Stimulated activated CD4-positive, alpha-beta T cell treated with anti-CD3 and anti-CD28 coated beads, Interleukin-4, amount 100 ng/mL, for 48 hours (primary cell): Measurements from ENCODE around the gene GALR3.

Source experiments
- DNase-seq, 2 donors: peaks; one replicate each; pipeline ENCODE4 v3.0.0-alpha.2; 2020; ENCODE audit warnings: low read depth in 2 of 2

The GALR3 gene

GRCh38 chr22:37824674-37825641 is 1.8 kb downstream of the GALR3 start:
- no peak for DNase-seq

- DNase-seq, result no peak
Observed at GRCh38 chr22:37827056-37827455, 3.9 kb downstream of the GALR3 start.

- no peak for DNase-seq
Observed at GRCh38 chr22:37830093-37830842, 7.1 kb downstream of the GALR3 start.

GRCh38 chr22:37831472-37831871 is 8.3 kb downstream of the GALR3 start:
- no peak for DNase-seq

- no peak for DNase-seq
Observed at GRCh38 chr22:37832022-37832857, 9.1 kb downstream of the GALR3 start.

GRCh38 chr22:37842015-37842793 is 19.0 kb downstream of the GALR3 start:
- no peak for DNase-seq

GRCh38 chr22:37843741-37844089 is 20.5 kb downstream of the GALR3 start:
- DNase-seq, result peak; percentile 43 to 44

- DNase-seq, result no peak
Observed at GRCh38 chr22:37844904-37845329, 21.7 kb downstream of the GALR3 start.

GRCh38 chr22:37846433-37846832 is 23.3 kb downstream of the GALR3 start:
- DNase-seq, result no peak

GRCh38 chr22:37848587-37849088 is 25.5 kb downstream of the GALR3 start:
- DNase-seq, result no peak

- DNase-seq, result peak; percentile 83 to 90
Observed at GRCh38 chr22:37849089-37849751, 26.0 kb downstream of the GALR3 start, which contains the start of gene EIF3L. Gene EIF3L, plus strand, starts transcription at chr22:37849419. Its CDS starts 31 bp downstream, at chr22:37849450.

GRCh38 chr22:37850801-37851200 is 27.6 kb downstream of the GALR3 start:
- DNase-seq, result no peak

GRCh38 chr22:37852418-37852817 is 29.2 kb downstream of the GALR3 start:
- no peak for DNase-seq

GRCh38 chr22:37854946-37855345 is 31.8 kb downstream of the GALR3 start:
- no peak for DNase-seq

GRCh38 chr22:37855462-37855861 is 32.3 kb downstream of the GALR3 start:
- no peak for DNase-seq

GRCh38 chr22:37860796-37861421 is 37.7 kb downstream of the GALR3 start:
- DNase-seq, result no peak

GRCh38 chr22:37862570-37863325 is 39.6 kb downstream of the GALR3 start:
- no peak for DNase-seq

- DNase-seq, result no peak
Observed at GRCh38 chr22:37865510-37865909, 42.3 kb downstream of the GALR3 start.

- DNase-seq, result no peak
Observed at GRCh38 chr22:37870273-37870672, 47.1 kb downstream of the GALR3 start.
